BE2C (cell line): ENCODE results near the gene CACNA2D3.
"Not testable (repeated sequence)": the region's sequence is repeated elsewhere in the genome, so short reads cannot be mapped to it uniquely, and the experiment has no call there.

Experiments used
- DNase-seq: peaks from one replicate; pipeline ENCODE4 v3.0.0-alpha.2; 2020
- H3K27me3 ChIP-seq: fragments of 250-450 bp; sonication (Bioruptor Pico); 2 replicates; pipeline ENCODE4 v1.5.1; 2020; ENCODE audit warnings: mild to moderate bottlenecking
- H3K36me3 ChIP-seq: fragments of 250-450 bp; sonication (Bioruptor Pico); 2 replicates; pipeline ENCODE4 v1.5.1; 2020; ENCODE audit warnings: mild to moderate bottlenecking
- H3K4me1 ChIP-seq: fragments of 250-450 bp; sonication (Bioruptor Pico); 2 replicates; pipeline ENCODE4 v1.5.1; 2020
- H3K4me3 ChIP-seq: 2 replicates; pipeline ENCODE4 v1.5.1; 2011; ENCODE audit warnings: low read depth, low read length
- H3K9me3 ChIP-seq: fragments of 250-450 bp; sonication (Bioruptor Pico); 2 replicates; pipeline ENCODE4 v1.5.1; 2020
- TF ChIP-seq, protein P1 (sequence below): IDR thresholded peaks from 2 replicates; pipeline ENCODE4 v1.5.1; 2012; ENCODE audit warnings: mild to moderate bottlenecking, low read depth, low read length

The CACNA2D3 gene

GRCh38 chr3:54445630-54446029 lies 323.3 kb downstream of the CACNA2D3 start:
- no peak for DNase-seq
- H3K36me3 ChIP-seq: no peaks in the 10 kb centered on the region
- no peaks in the 10 kb centered on the region for H3K9me3 ChIP-seq
- no peaks in the 10 kb centered on the region for H3K27me3 ChIP-seq
- TF ChIP-seq, protein P1, sequence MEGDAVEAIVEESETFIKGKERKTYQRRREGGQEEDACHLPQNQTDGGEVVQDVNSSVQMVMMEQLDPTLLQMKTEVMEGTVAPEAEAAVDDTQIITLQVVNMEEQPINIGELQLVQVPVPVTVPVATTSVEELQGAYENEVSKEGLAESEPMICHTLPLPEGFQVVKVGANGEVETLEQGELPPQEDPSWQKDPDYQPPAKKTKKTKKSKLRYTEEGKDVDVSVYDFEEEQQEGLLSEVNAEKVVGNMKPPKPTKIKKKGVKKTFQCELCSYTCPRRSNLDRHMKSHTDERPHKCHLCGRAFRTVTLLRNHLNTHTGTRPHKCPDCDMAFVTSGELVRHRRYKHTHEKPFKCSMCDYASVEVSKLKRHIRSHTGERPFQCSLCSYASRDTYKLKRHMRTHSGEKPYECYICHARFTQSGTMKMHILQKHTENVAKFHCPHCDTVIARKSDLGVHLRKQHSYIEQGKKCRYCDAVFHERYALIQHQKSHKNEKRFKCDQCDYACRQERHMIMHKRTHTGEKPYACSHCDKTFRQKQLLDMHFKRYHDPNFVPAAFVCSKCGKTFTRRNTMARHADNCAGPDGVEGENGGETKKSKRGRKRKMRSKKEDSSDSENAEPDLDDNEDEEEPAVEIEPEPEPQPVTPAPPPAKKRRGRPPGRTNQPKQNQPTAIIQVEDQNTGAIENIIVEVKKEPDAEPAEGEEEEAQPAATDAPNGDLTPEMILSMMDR: no peak
- no peak overlapping the region for H3K4me3 ChIP-seq
- no peaks in the 10 kb centered on the region for H3K4me1 ChIP-seq

- TF ChIP-seq, protein P1: no peak
- no peak for DNase-seq
Observed at GRCh38 chr3:54447427-54447826, 325.1 kb downstream of the CACNA2D3 start.

DNA sequence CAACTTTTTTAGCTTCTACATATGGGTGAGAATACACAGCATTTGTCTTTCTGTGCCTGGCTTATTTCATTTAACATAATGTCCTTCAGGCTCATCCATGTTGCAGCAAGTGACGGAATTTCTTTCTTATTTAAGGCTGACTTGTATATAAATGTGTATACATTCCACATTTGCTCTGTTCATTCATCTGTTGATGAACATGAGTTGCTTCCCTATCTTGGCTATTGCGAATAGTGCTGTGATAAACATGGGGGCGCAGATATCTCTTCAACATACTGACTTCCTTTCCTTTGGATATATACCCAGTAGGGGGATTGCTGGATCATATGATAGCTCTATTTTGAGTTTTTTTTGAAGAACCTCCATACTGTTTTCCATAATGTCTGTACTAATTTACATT lies 332.5 kb downstream of the CACNA2D3 start:
- Histone ChIP-seq H3K4me1 (no peaks in the 10 kb centered on the region), H3K36me3 (no peaks in the 10 kb centered on the region), H3K4me3 (no peak overlapping the region), H3K27me3 (no peaks in the 10 kb centered on the region), H3K9me3 (no peaks in the 10 kb centered on the region)
- TF ChIP-seq, protein P1: no peak
- DNase-seq: no peak

More at GRCh38 chr3:54447427-54447826, 325.1 kb downstream of the CACNA2D3 start:
- H3K4me1 ChIP-seq: no peaks in the 10 kb centered on the region
- no peak overlapping the region for H3K4me3 ChIP-seq
- H3K9me3 ChIP-seq: no peaks in the 10 kb centered on the region
- H3K27me3 ChIP-seq: no peaks in the 10 kb centered on the region
- H3K36me3 ChIP-seq: no peaks in the 10 kb centered on the region

DNA sequence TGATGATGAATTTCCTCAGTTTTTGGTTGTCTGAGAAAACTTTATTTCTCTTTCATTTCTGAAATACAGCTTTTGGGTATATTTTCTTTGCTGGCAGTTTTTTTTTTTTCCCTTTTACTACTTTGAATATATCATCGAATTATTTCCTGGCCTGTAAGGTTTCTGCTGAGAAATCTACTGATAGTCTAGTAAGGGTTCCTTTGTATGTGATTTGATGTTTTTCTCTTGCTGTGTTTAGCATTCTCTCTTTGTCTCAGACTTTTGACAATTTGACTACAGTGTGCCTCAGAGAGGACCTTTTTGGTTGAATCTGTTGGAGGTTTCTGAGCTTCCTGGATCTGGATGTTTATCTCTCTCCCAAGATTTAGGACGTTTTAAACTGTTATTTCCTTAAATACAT lies 336.0 kb downstream of the CACNA2D3 start:
- Histone ChIP-seq H3K4me3 (no peak overlapping the region), H3K36me3 (no peaks in the 10 kb centered on the region), H3K9me3 (no peaks in the 10 kb centered on the region), H3K27me3 (no peaks in the 10 kb centered on the region), H3K4me1 (no peaks in the 10 kb centered on the region)
- no peak for DNase-seq
- TF ChIP-seq, protein P1: no peak

GRCh38 chr3:54464554-54464953 lies 342.2 kb downstream of the CACNA2D3 start:
- not testable (repeated sequence) for DNase-seq, H3K36me3 ChIP-seq, H3K4me3 ChIP-seq, H3K4me1 ChIP-seq, H3K27me3 ChIP-seq, H3K9me3 ChIP-seq

DNA sequence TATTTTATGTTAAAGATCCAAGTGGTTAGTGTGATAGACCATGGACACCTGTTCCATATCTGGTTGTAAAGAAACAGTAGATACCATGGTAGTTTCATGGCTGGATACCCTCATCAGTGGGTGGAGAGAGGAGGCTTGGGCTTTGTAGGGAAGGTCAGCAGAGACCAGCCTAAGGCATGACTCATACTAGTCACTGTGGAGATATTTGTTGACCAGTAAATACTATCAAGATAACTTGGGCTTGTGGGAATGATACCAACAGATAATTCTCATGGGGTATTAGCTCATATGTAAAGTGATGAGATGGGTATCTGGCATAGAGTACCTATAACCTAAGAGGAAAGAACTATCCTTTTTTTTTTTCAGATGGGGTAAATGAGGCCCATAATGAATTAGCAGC lies 354.5 kb downstream of the CACNA2D3 start:
- no peak overlapping the region for H3K4me3 ChIP-seq
- H3K9me3 ChIP-seq: no peaks in the 10 kb centered on the region
- H3K36me3 ChIP-seq: no peaks in the 10 kb centered on the region
- H3K27me3 ChIP-seq: no peaks in the 10 kb centered on the region
- TF ChIP-seq, protein P1: no peak
- no peak for DNase-seq
- no peaks in the 10 kb centered on the region for H3K4me1 ChIP-seq
